Measurements from ENCODE around the gene CNOT3. TPM values are rescaled to one million over a fixed set of nuclear protein-coding genes. Genes with fewer than 3 reads are reported as not detected.

The CNOT3 gene
- total and polyA plus RNA-seq, 2 donors (not counting 1 experiment from before 2014, with no cell fraction given), result 28.1 to 82.1 TPM

DNA sequence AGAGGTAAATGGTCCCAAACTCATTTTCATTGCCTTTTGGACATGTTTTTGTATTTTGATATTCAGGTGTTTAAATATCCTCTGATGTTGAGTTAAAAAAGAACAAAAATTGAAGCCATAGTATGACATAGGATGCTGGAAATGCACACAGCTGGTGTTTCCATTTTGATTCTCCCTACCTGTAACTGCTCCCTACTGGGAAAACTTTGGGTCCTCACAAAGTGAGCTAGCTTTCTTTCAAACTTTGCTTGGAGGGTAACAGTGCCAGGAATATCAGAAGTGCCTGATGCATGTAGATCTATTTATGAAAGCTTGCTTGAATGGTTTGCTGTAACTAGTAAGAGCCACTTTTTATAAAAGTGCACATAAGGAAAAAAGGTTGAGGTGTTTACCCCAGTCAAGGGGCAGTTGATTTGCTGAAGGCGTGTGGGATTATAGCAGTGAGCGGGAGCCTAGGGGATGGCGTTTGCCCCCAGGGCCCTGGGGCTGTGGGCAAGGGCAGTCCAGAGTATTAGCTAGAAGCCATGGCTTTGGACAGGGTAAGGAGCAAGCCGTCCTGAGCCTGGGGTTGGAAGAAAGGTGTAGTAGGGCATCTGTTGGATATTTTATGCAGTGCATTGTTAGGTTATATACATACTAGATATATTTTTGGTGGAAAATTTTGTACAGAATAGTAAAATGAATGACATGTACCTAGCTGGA, 67.4 kb downstream of the CNOT3 start:
- H3K36me3 ChIP-seq (replicated peaks in 1 of 2; ENCODE audit: control extremely low read depth in 1 of 2, control insufficient read depth in 1 of 2, extremely low read depth in 1 of 2, insufficient read depth in 2 of 2, low read length in 1 of 2), result peaks cover 7 to 67% of the 10 kb centered on the region in 2 experiments
- H3K79me2 ChIP-seq (ENCODE audit: control insufficient read depth, insufficient read depth, low read length), result peaks cover 92% of the 10 kb centered on the region
- no peak overlapping the region for H3K9ac ChIP-seq (ENCODE audit: low read length)
- peaks cover 90% of the 10 kb centered on the region for H4K20me1 ChIP-seq (ENCODE audit: control insufficient read depth, insufficient read depth, low read length, poor library complexity, severe bottlenecking)
- no peak for DNase-seq
- peaks cover 50 to 80% of the 10 kb centered on the region in 2 donors for H3K4me1 ChIP-seq (ENCODE audit: control insufficient read depth in 2 of 2, insufficient read depth in 2 of 2, low read length in 2 of 2)
- H3K4me2 ChIP-seq (replicated peaks; ENCODE audit: low read depth, low read length, poor library complexity, severe bottlenecking), result peak overlapping the region; percentile 13
- ChIA-PET CTCF (interaction anchor here (0.6 to 1.3 kb wide), 3 partner anchors 14 to 31 kb away, joined by 3 to 4 read pairs (median 3); partner anchors contain the start of gene TSEN34), POLR2A (no interaction called here)
- H3K27ac Mint-ChIP-seq, result no peak overlapping the region
- H3K4me1 Mint-ChIP-seq, result peaks cover 78% of the 10 kb centered on the region
- TF ChIP-seq EZH2 (IDR thresholded peaks at IDR 0.05; ENCODE audit: borderline replicate concordance, insufficient read depth, low read depth, low read length, poor library complexity, severe bottlenecking), result no peak
- TF ChIP-seq, protein P1, sequence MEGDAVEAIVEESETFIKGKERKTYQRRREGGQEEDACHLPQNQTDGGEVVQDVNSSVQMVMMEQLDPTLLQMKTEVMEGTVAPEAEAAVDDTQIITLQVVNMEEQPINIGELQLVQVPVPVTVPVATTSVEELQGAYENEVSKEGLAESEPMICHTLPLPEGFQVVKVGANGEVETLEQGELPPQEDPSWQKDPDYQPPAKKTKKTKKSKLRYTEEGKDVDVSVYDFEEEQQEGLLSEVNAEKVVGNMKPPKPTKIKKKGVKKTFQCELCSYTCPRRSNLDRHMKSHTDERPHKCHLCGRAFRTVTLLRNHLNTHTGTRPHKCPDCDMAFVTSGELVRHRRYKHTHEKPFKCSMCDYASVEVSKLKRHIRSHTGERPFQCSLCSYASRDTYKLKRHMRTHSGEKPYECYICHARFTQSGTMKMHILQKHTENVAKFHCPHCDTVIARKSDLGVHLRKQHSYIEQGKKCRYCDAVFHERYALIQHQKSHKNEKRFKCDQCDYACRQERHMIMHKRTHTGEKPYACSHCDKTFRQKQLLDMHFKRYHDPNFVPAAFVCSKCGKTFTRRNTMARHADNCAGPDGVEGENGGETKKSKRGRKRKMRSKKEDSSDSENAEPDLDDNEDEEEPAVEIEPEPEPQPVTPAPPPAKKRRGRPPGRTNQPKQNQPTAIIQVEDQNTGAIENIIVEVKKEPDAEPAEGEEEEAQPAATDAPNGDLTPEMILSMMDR (IDR thresholded peaks at IDR 0.05), result no peak
- no peaks in the 10 kb centered on the region for H3K27me3 Mint-ChIP-seq
- no peak overlapping the region for H3K27ac ChIP-seq (ENCODE audit: low read length in 2 of 2)
- H2AFZ ChIP-seq (ENCODE audit: insufficient read depth, low read depth, low read length, poor library complexity, severe bottlenecking), result no peak overlapping the region
- no peaks in the 10 kb centered on the region for H3K27me3 ChIP-seq (replicated peaks in 1 of 4; ENCODE audit: control extremely low read depth in 1 of 4, control insufficient read depth in 3 of 4, insufficient read depth in 4 of 4, low read length in 3 of 4)
- ATAC-seq (ENCODE audit: low read depth), result no peak
- H3K4me3 Mint-ChIP-seq, result no peak overlapping the region
- WGBS (ENCODE audit: insufficient coverage), result 100% methylated on average over 2 of the region's 4 CpGs
- no peaks in the 10 kb centered on the region for H3K9me3 Mint-ChIP-seq (ENCODE audit: insufficient read depth)
- intact Hi-C loops (cut with micrococcal nuclease), result loop anchor here (5.0 kb wide), 1 partner anchor 1472 kb away; the partner anchor contains the start of gene EPN1
- no peak overlapping the region for H3K4me3 ChIP-seq (ENCODE audit: control extremely low read depth in 1 of 5, extremely low read depth in 1 of 5, insufficient read depth in 1 of 5, low read depth in 2 of 5, low read length in 4 of 5)
- H3K9me3 ChIP-seq (ENCODE audit: control extremely low read depth in 1 of 3, control insufficient read depth in 2 of 3, insufficient read depth in 1 of 3, low read length in 2 of 3), result no peaks in the 10 kb centered on the region

Other genes starting within 250 kb of the CNOT3 start
- gene CACNG7, start 228.5 kb upstream of the CNOT3 start, total RNA-seq, result not detected in 2 replicates
- not detected in 2 replicates for gene CACNG7, start 228.5 kb upstream of the CNOT3 start, polyA plus RNA-seq
- not detected in 2 replicates for gene CACNG8, start 174.8 kb upstream of the CNOT3 start, total RNA-seq
- gene CACNG8, start 174.8 kb upstream of the CNOT3 start, polyA plus RNA-seq, result not detected in 2 replicates
- not detected in 2 replicates for gene CACNG6, start 146.1 kb upstream of the CNOT3 start, total RNA-seq
- not detected in 2 replicates for gene CACNG6, start 146.1 kb upstream of the CNOT3 start, polyA plus RNA-seq
- gene VSTM1, start 73.9 kb upstream of the CNOT3 start, total RNA-seq, result not detected in 2 replicates
- 0.58 and 0.82 TPM in 2 replicates for gene VSTM1, start 73.9 kb upstream of the CNOT3 start, polyA plus RNA-seq
- gene TARM1, start 56.4 kb upstream of the CNOT3 start, total RNA-seq, result not detected in 2 replicates
- gene TARM1, start 56.4 kb upstream of the CNOT3 start, polyA plus RNA-seq, result not detected in 2 replicates
- not detected in 2 replicates for gene OSCAR, start 37.0 kb upstream of the CNOT3 start, total RNA-seq
- 1.1 and 1.7 TPM in 2 replicates for gene OSCAR, start 37.0 kb upstream of the CNOT3 start, polyA plus RNA-seq
- 91.8 and 94.4 TPM in 2 replicates for gene NDUFA3, start 34.9 kb upstream of the CNOT3 start, total RNA-seq
- 46.6 and 55.4 TPM in 2 replicates for gene NDUFA3, start 34.9 kb upstream of the CNOT3 start, polyA plus RNA-seq
- gene TFPT, start 22.1 kb upstream of the CNOT3 start, total RNA-seq, result 10.4 and 12.7 TPM in 2 replicates
- 8.4 and 8.7 TPM in 2 replicates for gene TFPT, start 22.1 kb upstream of the CNOT3 start, polyA plus RNA-seq
- 65.4 and 66.2 TPM in 2 replicates for gene PRPF31, start 22.0 kb upstream of the CNOT3 start, total RNA-seq
- 61.2 and 62.4 TPM in 2 replicates for gene PRPF31, start 22.0 kb upstream of the CNOT3 start, polyA plus RNA-seq
- gene LENG1, start 22.0 kb downstream of the CNOT3 start, total RNA-seq, result 13.7 and 16.5 TPM in 2 replicates
- gene LENG1, start 22.0 kb downstream of the CNOT3 start, polyA plus RNA-seq, result 9.0 and 9.2 TPM in 2 replicates
- not detected in 2 replicates for gene TMC4, start 35.4 kb downstream of the CNOT3 start, total RNA-seq
- gene TMC4, start 35.4 kb downstream of the CNOT3 start, polyA plus RNA-seq, result not detected in 2 replicates
- 34.8 and 37.8 TPM in 2 replicates for gene MBOAT7, start 51.8 kb downstream of the CNOT3 start, total RNA-seq
- 18.6 and 22.3 TPM in 2 replicates for gene MBOAT7, start 51.8 kb downstream of the CNOT3 start, polyA plus RNA-seq
- gene TSEN34, start 53.5 kb downstream of the CNOT3 start, total RNA-seq, result 23.5 and 25.1 TPM in 2 replicates
- gene TSEN34, start 53.5 kb downstream of the CNOT3 start, polyA plus RNA-seq, result 17.6 and 18.2 TPM in 2 replicates
- 1,512 and 1,603 TPM in 2 replicates for gene RPS9, start 63.1 kb downstream of the CNOT3 start, total RNA-seq
- 3,492 and 3,905 TPM in 2 replicates for gene RPS9, start 63.1 kb downstream of the CNOT3 start, polyA plus RNA-seq
- gene LILRB3, start 85.2 kb downstream of the CNOT3 start, total RNA-seq, result 0.25 and 0.34 TPM in 2 replicates
- gene LILRB3, start 85.2 kb downstream of the CNOT3 start, polyA plus RNA-seq, result 1.0 and 2.3 TPM in 2 replicates
- not detected in 2 replicates for gene LILRA6, start 105.0 kb downstream of the CNOT3 start, total RNA-seq
- 0.66 and 0.79 TPM in 2 replicates for gene LILRA6, start 105.0 kb downstream of the CNOT3 start, polyA plus RNA-seq
- gene LILRB5, start 119.5 kb downstream of the CNOT3 start, total RNA-seq, result 0.05 and 0.17 TPM in 2 replicates
- not detected in 2 replicates for gene LILRB5, start 119.5 kb downstream of the CNOT3 start, polyA plus RNA-seq
- 8.3 and 9.2 TPM in 2 replicates for gene LILRB2, start 143.3 kb downstream of the CNOT3 start, total RNA-seq
- 7.5 and 12.4 TPM in 2 replicates for gene LILRB2, start 143.3 kb downstream of the CNOT3 start, polyA plus RNA-seq
- 0.46 TPM in 1 of 2 replicates, not detected in the other for gene LILRA5, start 175.4 kb downstream of the CNOT3 start, total RNA-seq
- 1.3 and 1.8 TPM in 2 replicates for gene LILRA5, start 175.4 kb downstream of the CNOT3 start, polyA plus RNA-seq
- 10.1 and 10.4 TPM in 2 replicates for gene LILRA4, start 201.4 kb downstream of the CNOT3 start, total RNA-seq
- 7.2 TPM in 2 replicates for gene LILRA4, start 201.4 kb downstream of the CNOT3 start, polyA plus RNA-seq
- gene LAIR1, start 227.2 kb downstream of the CNOT3 start, total RNA-seq, result 40.2 and 41.5 TPM in 2 replicates
- gene LAIR1, start 227.2 kb downstream of the CNOT3 start, polyA plus RNA-seq, result 173 and 191 TPM in 2 replicates